ENCODE data around the gene MRPL49.
"Not testable (repeated sequence)": the region's sequence is repeated elsewhere in the genome, so short reads cannot be mapped to it uniquely, and the experiment has no call there.

Gene MRPL49

GRCh38 chr11:65132988-65133700 is 11.0 kb downstream of the MRPL49 start:
- DNase-seq (ENCODE audit: low spot score) = no peak

GRCh38 chr11:65133724-65134123 is 11.6 kb downstream of the MRPL49 start:
- DNase-seq (ENCODE audit: low spot score) = peak; percentile 43

GRCh38 chr11:65134240-65134951 is 12.3 kb downstream of the MRPL49 start, which contains the start of gene SYVN1:
SYVN1 (minus strand) TSS chr11:65134519; CDS start chr11:65133601, 918 bp downstream.
- DNase-seq (ENCODE audit: low spot score) = peak; percentile 93

GRCh38 chr11:65134952-65135632 is 13.0 kb downstream of the MRPL49 start:
- DNase-seq (ENCODE audit: low spot score) = peak; percentile 92

GRCh38 chr11:65135633-65136145 is 13.6 kb downstream of the MRPL49 start:
- no peak for DNase-seq (ENCODE audit: low spot score)

GRCh38 chr11:65136515-65137096 is 14.5 kb downstream of the MRPL49 start:
- DNase-seq (ENCODE audit: low spot score) = no peak

- no peak for DNase-seq (ENCODE audit: low spot score)
Observed at GRCh38 chr11:65141896-65142494, 19.9 kb downstream of the MRPL49 start.

- no peak for DNase-seq (ENCODE audit: low spot score)
Observed at GRCh38 chr11:65147352-65148075, 25.4 kb downstream of the MRPL49 start.

- no peak for DNase-seq (ENCODE audit: low spot score)
Observed at GRCh38 chr11:65148657-65149056, 26.5 kb downstream of the MRPL49 start.

- DNase-seq (ENCODE audit: low spot score) = not testable (repeated sequence)
Observed at GRCh38 chr11:65150131-65150508, 28.0 kb downstream of the MRPL49 start.

- DNase-seq (ENCODE audit: low spot score) = no peak
Observed at GRCh38 chr11:65150509-65151299, 28.6 kb downstream of the MRPL49 start.

- DNase-seq (ENCODE audit: low spot score) = no peak
Observed at GRCh38 chr11:65151331-65151899, 29.3 kb downstream of the MRPL49 start.

GRCh38 chr11:65152122-65152521 is 30.0 kb downstream of the MRPL49 start:
- no peak for DNase-seq (ENCODE audit: low spot score)

- DNase-seq (ENCODE audit: low spot score) = no peak
Observed at GRCh38 chr11:65156256-65156655, 34.1 kb downstream of the MRPL49 start.

- no peak for DNase-seq (ENCODE audit: low spot score)
Observed at GRCh38 chr11:65156926-65157325, 34.8 kb downstream of the MRPL49 start.

GRCh38 chr11:65157336-65157735 is 35.2 kb downstream of the MRPL49 start:
- DNase-seq (ENCODE audit: low spot score) = no peak

- DNase-seq (ENCODE audit: low spot score) = no peak
Observed at GRCh38 chr11:65159012-65159411, 36.9 kb downstream of the MRPL49 start.

GRCh38 chr11:65160643-65161042 is 38.5 kb downstream of the MRPL49 start:
- DNase-seq (ENCODE audit: low spot score) = no peak

GRCh38 chr11:65163684-65164083 is 41.6 kb downstream of the MRPL49 start:
- no peak for DNase-seq (ENCODE audit: low spot score)
